NCI-H524 treated with DMSO at 0.1 percent for 48 hours (cell line): ENCODE data around the gene PRODH.
"Not testable (repeated sequence)": the region's sequence is repeated elsewhere in the genome, so short reads cannot be mapped to it uniquely, and the experiment has no call there.

Experiments used
- DNase-seq: peaks from one replicate; lab custom pipeline; 2025; lab: John Stamatoyannopoulos, UW

Gene PRODH

GRCh38 chr22:18905540-18906409 lies 30.3 kb downstream of the PRODH start, which contains the start of gene DGCR6:
Gene DGCR6 (plus strand): TSS chr22:18906320. CDS start chr22:18906375, 55 bp downstream.
- no peak for DNase-seq

- not testable (repeated sequence) for DNase-seq
Observed at GRCh38 chr22:18896037-18896657, 39.9 kb downstream of the PRODH start.

- not testable (repeated sequence) for DNase-seq
Observed at GRCh38 chr22:18893775-18894174, 42.3 kb downstream of the PRODH start.

- DNase-seq: not testable (repeated sequence)
Observed at GRCh38 chr22:18890510-18891192, 45.4 kb downstream of the PRODH start.

- DNase-seq: no peak
Observed at GRCh38 chr22:18888115-18888514, 48.0 kb downstream of the PRODH start.

DNA sequence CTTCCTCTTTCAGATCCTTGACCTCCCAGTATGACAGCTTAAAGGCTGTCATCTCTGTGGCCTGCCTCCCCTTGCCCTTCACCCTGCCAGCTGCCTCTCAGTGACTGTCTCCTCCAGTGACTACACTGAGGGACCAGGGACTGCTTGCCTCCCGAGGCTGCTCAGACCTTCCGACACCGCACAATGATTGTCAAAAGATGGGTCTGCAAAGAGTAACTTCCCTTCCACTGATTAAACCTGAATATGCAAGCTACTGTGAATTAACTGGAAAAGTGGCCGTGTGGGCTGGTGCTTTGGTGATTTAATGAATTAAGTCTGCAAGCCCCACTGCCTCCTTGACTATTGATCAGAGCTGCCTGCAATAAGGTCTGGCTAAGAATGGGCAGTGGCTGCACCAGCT lies 51.6 kb downstream of the PRODH start:
- not testable (repeated sequence) for DNase-seq

- not testable (repeated sequence) for DNase-seq
Observed at GRCh38 chr22:18881260-18881659, 54.8 kb downstream of the PRODH start.
